OCI-LY7 (cell line): ENCODE results near the gene NT5C2. TPM values are rescaled to one million over a fixed set of nuclear protein-coding genes. Genes with fewer than 3 reads are reported as not detected.
"Not testable (repeated sequence)": the region's sequence is repeated elsewhere in the genome, so short reads cannot be mapped to it uniquely, and the experiment has no call there.

Experiments used
- BruUV-seq: library from RNA; stranded (reverse); fragments of 400-500 nt; replicated peaks from 2 replicates; lab custom pipeline; 2021; lab: Mats Ljungman, UMichigan
- CTCF ChIA-PET: fragments of 300-600 bp; sonication (Branson Sonifier 250); formaldehyde crosslinking; loops from one replicate; lab custom pipeline; 2022; ENCODE audit warnings: antibody characterized with exemption; ENCODE audit not compliant: unreplicated experiment; lab: Charles Lee
- POLR2A ChIA-PET: fragments of 300-600 bp; sonication (Branson Sonifier 250); formaldehyde crosslinking; loops from one replicate; lab custom pipeline; 2022; ENCODE audit warnings: antibody characterized with exemption; lab: Charles Lee
- DNase-seq: peaks from one replicate; pipeline ENCODE4 v3.0.0-alpha.2; 2015; ENCODE audit warnings: low spot score
- H2AFZ ChIP-seq: fragments of 200-600 bp; sonication (generic), shearing (Covaris generic); 2 replicates; pipeline ENCODE4 v1.6.1; 2014; ENCODE audit warnings: mild to moderate bottlenecking, antibody characterized with exemption, low read length, moderate library complexity
- H3K27ac ChIP-seq: fragments of 200-600 bp; sonication (generic); 2 replicates; pipeline ENCODE4 v1.5.1; 2014; ENCODE audit warnings: mixed run types, low read depth, mild to moderate bottlenecking, moderate library complexity, low read length, inconsistent platforms; ENCODE audit not compliant: poor library complexity, severe bottlenecking
- H3K36me3 ChIP-seq: fragments of 200-600 bp; sonication (generic); 2 replicates; pipeline ENCODE4 v1.6.1; 2014; ENCODE audit warnings: mild to moderate bottlenecking, antibody characterized with exemption, low read length, moderate library complexity, mixed read lengths; ENCODE audit not compliant: insufficient read depth
- H3K4me1 ChIP-seq: fragments of 200-600 bp; sonication (generic); 2 replicates; pipeline ENCODE4 v1.5.1; 2014; ENCODE audit warnings: mild to moderate bottlenecking, low read length; ENCODE audit not compliant: insufficient read depth, poor library complexity, severe bottlenecking
- H3K4me2 ChIP-seq: fragments of 200-600 bp; sonication (generic); 2 replicates; pipeline ENCODE4 v1.6.1; 2014; ENCODE audit warnings: mild to moderate bottlenecking, low read length
- H3K4me3 ChIP-seq: fragments of 200-600 bp; sonication (generic); 2 replicates; pipeline ENCODE4 v1.5.1; 2014; ENCODE audit warnings: mild to moderate bottlenecking, low read depth, low read length; ENCODE audit not compliant: poor library complexity, severe bottlenecking
- H3K79me2 ChIP-seq: fragments of 200-600 bp; sonication (generic); 2 replicates; pipeline ENCODE4 v1.6.1; 2016; ENCODE audit warnings: low read depth, mild to moderate bottlenecking, low read length, moderate library complexity, mixed read lengths; ENCODE audit not compliant: insufficient read depth
- H3K9me2 ChIP-seq: fragments of 200-600 bp; sonication (generic); 2 replicates; pipeline ENCODE4 v1.6.1; 2016; ENCODE audit warnings: mild to moderate bottlenecking, low read length, mixed read lengths; ENCODE audit not compliant: insufficient read depth
- H3K9me3 ChIP-seq: fragments of 200-600 bp; sonication (generic); 2 replicates; pipeline ENCODE4 v1.6.1; 2014; ENCODE audit warnings: mild to moderate bottlenecking, mixed run types, low read length, mixed read lengths
- H4K20me1 ChIP-seq: fragments of 200-600 bp; sonication (generic); 2 replicates; pipeline ENCODE4 v1.6.1; 2014; ENCODE audit warnings: mild to moderate bottlenecking, antibody characterized with exemption, low read length, moderate library complexity, mixed read lengths; ENCODE audit not compliant: insufficient read depth
- CTCF ChIP-seq: fragments of 200-600 bp; sonication (generic); conservative IDR thresholded peaks from 2 replicates; pipeline ENCODE4 v1.5.1; 2014; ENCODE audit warnings: mild to moderate bottlenecking, antibody characterized with exemption, low read length, moderate library complexity, mixed read lengths
- EZH2phosphoT487 ChIP-seq: fragments of 200-600 bp; sonication (generic); IDR thresholded peaks from 2 replicates; pipeline ENCODE4 v1.6.1; 2018; ENCODE audit warnings: low read depth, borderline replicate concordance, mild to moderate bottlenecking, mixed run types, antibody characterized with exemption, low read length, moderate library complexity, mixed read lengths
- intact Hi-C: fragments of 100-400 bp; cut with micrococcal nuclease; formaldehyde crosslinking; loops from one replicate; pipeline ENCODE4 v1.10.0; 2022; ENCODE audit not compliant: unreplicated experiment
- total RNA-seq, 2 experiments: library from RNA; depleted of rRNA in 1 of 2; stranded (reverse); fragments of >200 nt in 1 of 2; shearing (Covaris generic) in 1 of 2; gene quantifications; 2 replicates each; pipeline ENCODE4 v1.2.3, GENCODE V29; 2014 to 2022

The NT5C2 gene
- total RNA-seq, 2 experiments from 2014 or later, result 72.0 to 87.3 TPM

DNA sequence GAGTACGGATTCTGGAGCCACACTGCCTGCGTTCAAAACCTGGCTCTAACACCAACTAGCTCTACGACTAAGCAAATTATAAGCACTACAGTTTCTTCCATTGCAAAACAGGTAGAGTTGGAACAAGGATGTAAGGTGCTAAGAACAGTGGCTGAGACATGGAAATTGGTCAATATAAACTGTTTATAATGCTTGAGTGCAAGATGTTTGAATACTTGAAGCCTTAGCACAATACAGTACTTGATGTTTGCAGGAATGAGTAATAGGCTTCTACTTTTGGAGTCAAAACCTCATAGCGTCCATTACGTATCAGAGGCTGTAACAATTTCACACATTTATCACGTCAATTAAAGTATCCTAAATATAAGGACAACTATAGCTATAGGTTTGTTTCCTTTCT, 6.9 kb downstream of the NT5C2 start:
- H3K4me2 ChIP-seq, result peak overlapping the region; percentile 79
- H3K4me1 ChIP-seq, result peaks cover 93% of the 10 kb centered on the region
- ChIA-PET CTCF (interaction anchor here (1.6 kb wide), 1 partner anchor 9 kb away, joined by 4 read pairs; no protein-coding TSS in a partner anchor), POLR2A (interaction anchor here (0.6 to 4.0 kb wide), 6 partner anchors 9 to 384 kb away, joined by 3 to 30 read pairs (median 8); no protein-coding TSS in a partner anchor)
- H2AFZ ChIP-seq, result no peak overlapping the region
- H3K9me2 ChIP-seq, result no peaks in the 10 kb centered on the region
- TF ChIP-seq CTCF (no peak), EZH2phosphoT487 (no peak)
- no peak for DNase-seq
- intact Hi-C loops, result no loop called here
- BruUV-seq, result TSS peak; percentile 2
- no peaks in the 10 kb centered on the region for H3K9me3 ChIP-seq
- H3K27ac ChIP-seq, result peak overlapping the region; percentile 99
- 0 out of 2 replicates have a peak, but pooled peaks cover 10% of the 10 kb centered on the region for H4K20me1 ChIP-seq
- H3K36me3 ChIP-seq, result peaks cover 15% of the 10 kb centered on the region; the same call in 1 of the 2 replicates
- peaks cover 97% of the 10 kb centered on the region for H3K79me2 ChIP-seq
- peak overlapping the region; percentile 61 for H3K4me3 ChIP-seq

DNA sequence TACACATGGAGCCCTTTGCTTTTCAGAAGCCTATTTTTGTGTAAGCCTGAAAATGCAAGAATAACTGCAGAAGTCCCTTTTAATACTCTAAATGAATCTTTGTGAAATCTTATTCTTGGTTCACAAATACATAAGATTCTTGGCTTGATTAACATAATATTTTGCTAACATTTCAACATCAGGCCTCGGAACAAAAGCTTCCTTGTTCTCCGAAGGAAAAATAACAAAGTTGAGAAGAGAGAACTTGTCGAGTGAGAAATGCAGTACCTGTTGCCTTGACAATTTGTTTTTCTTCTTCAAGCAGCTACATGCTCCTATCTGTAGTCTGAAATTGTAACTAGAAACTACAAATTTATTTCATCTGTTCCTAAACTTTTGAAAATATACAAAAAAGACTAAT, 8.5 kb downstream of the NT5C2 start:
- POLR2A ChIA-PET, result interaction anchor here (1.0 to 4.0 kb wide), 3 partner anchors 7 to 267 kb away, joined by 3 to 30 read pairs (median 10); partner anchors contain the start of genes CNNM2 and NT5C2
- H3K9me2 ChIP-seq, result no peaks in the 10 kb centered on the region
- peak overlapping the region; percentile 61 for H3K4me3 ChIP-seq
- H3K36me3 ChIP-seq, result peaks cover 22% of the 10 kb centered on the region
- H3K4me2 ChIP-seq, result peak overlapping the region; percentile 79
- peak overlapping the region; percentile 99 for H3K27ac ChIP-seq
- H3K9me3 ChIP-seq, result no peaks in the 10 kb centered on the region
- BruUV-seq, result no TSS peak
- intact Hi-C loops, result no loop called here
- CTCF ChIA-PET, result no interaction called here
- no peak overlapping the region for H2AFZ ChIP-seq
- peaks cover 97% of the 10 kb centered on the region for H3K79me2 ChIP-seq
- no peaks in the 10 kb centered on the region for H4K20me1 ChIP-seq
- peaks cover 95% of the 10 kb centered on the region for H3K4me1 ChIP-seq
- no peak for TF ChIP-seq CTCF
- no peak for TF ChIP-seq EZH2phosphoT487
- DNase-seq, result no peak

DNA sequence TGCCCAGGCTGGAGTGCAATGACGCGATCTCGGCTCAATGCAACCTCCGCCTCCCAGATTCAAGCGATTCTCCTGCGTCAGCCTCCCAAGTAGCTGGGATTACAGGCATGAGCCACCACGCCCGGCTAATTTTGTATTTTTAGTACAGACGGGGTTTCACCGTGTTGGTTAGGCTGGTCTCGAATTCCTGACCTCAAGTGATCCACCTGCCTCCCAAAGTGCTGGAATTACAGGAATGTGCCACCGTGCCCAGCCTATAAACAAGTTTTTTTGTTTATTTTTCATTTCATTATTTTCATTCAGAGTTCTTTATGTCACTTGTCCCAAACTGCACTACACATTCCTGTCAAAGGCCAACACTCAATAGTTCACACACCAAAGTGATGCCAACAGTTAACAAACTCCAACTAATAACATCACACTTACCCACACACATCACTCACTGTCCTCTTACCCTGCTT, 9.1 kb downstream of the NT5C2 start:
- POLR2A ChIA-PET, result interaction anchor here (0.6 to 1.9 kb wide), 3 partner anchors 9 to 751 kb away, joined by 6 to 10 read pairs (median 6); partner anchors contain the start of genes CUEDC2 and NT5C2
- Histone ChIP-seq H3K27ac (peak overlapping the region; percentile 99), H3K4me1 (peaks cover 98% of the 10 kb centered on the region)

More for the DNA sequence above, 9.1 kb downstream of the NT5C2 start:
- peak overlapping the region; percentile 61 for H3K4me3 ChIP-seq
- peaks cover 97% of the 10 kb centered on the region for H3K79me2 ChIP-seq
- H4K20me1 ChIP-seq, H3K9me2 ChIP-seq, H3K9me3 ChIP-seq, DNase-seq, H2AFZ ChIP-seq, CTCF ChIA-PET, BruUV-seq, intact Hi-C loops: not testable (repeated sequence)
- H3K36me3 ChIP-seq, result peaks cover 28% of the 10 kb centered on the region
- H3K4me2 ChIP-seq, result peak overlapping the region; percentile 79
